ENCODE results near the gene CNN1.
"Not testable (repeated sequence)": the region's sequence is repeated elsewhere in the genome, so short reads cannot be mapped to it uniquely, and the experiment has no call there.

The CNN1 gene

GRCh38 chr19:11599704-11600103 is 61.1 kb downstream of the CNN1 start:
- DNase-seq (ENCODE audit: low read depth, low spot score) = not testable (repeated sequence)

Measured in iPS DF 19.7 (cell line).